ENCODE measurements around the gene NR5A2.

The NR5A2 gene

DNA sequence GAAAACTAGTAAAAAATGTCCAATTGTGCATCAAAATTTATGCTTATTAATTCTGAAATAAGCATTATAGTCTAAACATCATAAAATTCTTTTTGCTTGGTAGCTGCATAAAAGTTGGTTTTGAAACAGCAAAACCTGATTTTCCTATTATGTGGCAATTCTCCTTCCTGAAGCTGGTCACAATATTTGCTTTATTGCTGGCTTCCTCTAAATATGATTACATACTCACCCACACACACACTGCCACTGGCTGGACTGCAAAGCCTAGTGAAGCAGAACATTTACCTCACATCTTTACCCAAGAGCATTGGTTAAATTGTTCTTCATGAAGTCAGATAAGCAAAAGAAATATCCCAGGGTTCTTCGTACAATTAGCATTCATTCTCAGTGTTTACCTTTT is 103.0 kb downstream of the NR5A2 start (continued):
- TF ChIP-seq, protein P1, sequence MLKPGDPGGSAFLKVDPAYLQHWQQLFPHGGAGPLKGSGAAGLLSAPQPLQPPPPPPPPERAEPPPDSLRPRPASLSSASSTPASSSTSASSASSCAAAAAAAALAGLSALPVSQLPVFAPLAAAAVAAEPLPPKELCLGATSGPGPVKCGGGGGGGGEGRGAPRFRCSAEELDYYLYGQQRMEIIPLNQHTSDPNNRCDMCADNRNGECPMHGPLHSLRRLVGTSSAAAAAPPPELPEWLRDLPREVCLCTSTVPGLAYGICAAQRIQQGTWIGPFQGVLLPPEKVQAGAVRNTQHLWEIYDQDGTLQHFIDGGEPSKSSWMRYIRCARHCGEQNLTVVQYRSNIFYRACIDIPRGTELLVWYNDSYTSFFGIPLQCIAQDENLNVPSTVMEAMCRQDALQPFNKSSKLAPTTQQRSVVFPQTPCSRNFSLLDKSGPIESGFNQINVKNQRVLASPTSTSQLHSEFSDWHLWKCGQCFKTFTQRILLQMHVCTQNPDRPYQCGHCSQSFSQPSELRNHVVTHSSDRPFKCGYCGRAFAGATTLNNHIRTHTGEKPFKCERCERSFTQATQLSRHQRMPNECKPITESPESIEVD (tag by site-specific recombination; IDR thresholded peaks at IDR 0.05): peak; percentile 31; the same call in 1 of the 2 replicates
- no peak for TF ChIP-seq SCRT2 (tag by site-specific recombination; IDR thresholded peaks at IDR 0.05)

DNA sequence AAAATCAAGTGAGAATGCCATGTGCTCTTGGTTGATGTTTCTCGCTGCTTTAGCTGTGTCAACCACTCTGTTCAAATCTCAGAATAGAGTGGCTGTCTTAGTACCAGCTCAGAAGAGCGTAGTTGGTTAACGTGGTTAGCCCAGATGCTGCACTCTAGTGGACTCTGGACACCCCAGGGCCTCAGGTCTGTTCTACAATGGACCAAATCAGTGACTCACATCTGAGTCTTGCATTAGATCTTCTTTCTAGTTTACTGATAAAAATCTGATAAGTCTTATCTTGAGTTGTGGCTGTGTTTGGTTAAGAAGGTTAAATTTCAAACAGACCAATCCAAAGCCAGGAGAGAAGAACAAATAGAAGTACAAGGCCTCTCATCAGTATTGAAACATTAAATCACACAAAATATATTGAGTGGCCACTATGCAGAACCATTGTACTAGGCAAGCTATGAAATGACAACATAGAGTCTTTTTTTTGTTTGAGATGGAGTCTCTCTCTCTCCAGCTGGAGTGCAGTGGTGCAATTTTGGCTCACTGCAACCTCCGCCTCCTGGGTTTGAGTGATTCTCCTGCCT is 104.1 kb downstream of the NR5A2 start:
- POLR2A ChIA-PET: no interaction called here
- TF ChIP-seq BCL11A (tag by site-specific recombination; IDR thresholded peaks at IDR 0.05; ENCODE audit: low read depth) (no peak), ZNF843 (tag by site-specific recombination; IDR thresholded peaks at IDR 0.05) (no peak), ZBTB48 (tag by site-specific recombination; IDR thresholded peaks at IDR 0.05) (no peak), HOXC10 (CRISPR knock-in tag; IDR thresholded peaks at IDR 0.05) (no peak), ZNF223 (tag by site-specific recombination; IDR thresholded peaks at IDR 0.05) (no peak), GLIS2 (tag by site-specific recombination; IDR thresholded peaks at IDR 0.05) (no peak), ZNF585B (tag by site-specific recombination; IDR thresholded peaks at IDR 0.05) (no peak), ZNF324 (tag by site-specific recombination; IDR thresholded peaks at IDR 0.05) (no peak), ZBTB1 (tag by site-specific recombination; IDR thresholded peaks at IDR 0.05) (no peak), OVOL3 (tag by site-specific recombination; IDR thresholded peaks at IDR 0.05) (no peak), ZNF658 (tag by site-specific recombination; IDR thresholded peaks at IDR 0.05) (no peak), TRIM28 (IDR thresholded peaks at IDR 0.05; ENCODE audit: borderline replicate concordance, low read length) (no peak), SP7 (tag by site-specific recombination; IDR thresholded peaks at IDR 0.05) (no peak), MYNN (tag by site-specific recombination; IDR thresholded peaks at IDR 0.05; ENCODE audit: borderline replicate concordance) (no peak), ZNF701 (tag by site-specific recombination; IDR thresholded peaks at IDR 0.05) (no peak)
- TF ChIP-seq, protein P2, sequence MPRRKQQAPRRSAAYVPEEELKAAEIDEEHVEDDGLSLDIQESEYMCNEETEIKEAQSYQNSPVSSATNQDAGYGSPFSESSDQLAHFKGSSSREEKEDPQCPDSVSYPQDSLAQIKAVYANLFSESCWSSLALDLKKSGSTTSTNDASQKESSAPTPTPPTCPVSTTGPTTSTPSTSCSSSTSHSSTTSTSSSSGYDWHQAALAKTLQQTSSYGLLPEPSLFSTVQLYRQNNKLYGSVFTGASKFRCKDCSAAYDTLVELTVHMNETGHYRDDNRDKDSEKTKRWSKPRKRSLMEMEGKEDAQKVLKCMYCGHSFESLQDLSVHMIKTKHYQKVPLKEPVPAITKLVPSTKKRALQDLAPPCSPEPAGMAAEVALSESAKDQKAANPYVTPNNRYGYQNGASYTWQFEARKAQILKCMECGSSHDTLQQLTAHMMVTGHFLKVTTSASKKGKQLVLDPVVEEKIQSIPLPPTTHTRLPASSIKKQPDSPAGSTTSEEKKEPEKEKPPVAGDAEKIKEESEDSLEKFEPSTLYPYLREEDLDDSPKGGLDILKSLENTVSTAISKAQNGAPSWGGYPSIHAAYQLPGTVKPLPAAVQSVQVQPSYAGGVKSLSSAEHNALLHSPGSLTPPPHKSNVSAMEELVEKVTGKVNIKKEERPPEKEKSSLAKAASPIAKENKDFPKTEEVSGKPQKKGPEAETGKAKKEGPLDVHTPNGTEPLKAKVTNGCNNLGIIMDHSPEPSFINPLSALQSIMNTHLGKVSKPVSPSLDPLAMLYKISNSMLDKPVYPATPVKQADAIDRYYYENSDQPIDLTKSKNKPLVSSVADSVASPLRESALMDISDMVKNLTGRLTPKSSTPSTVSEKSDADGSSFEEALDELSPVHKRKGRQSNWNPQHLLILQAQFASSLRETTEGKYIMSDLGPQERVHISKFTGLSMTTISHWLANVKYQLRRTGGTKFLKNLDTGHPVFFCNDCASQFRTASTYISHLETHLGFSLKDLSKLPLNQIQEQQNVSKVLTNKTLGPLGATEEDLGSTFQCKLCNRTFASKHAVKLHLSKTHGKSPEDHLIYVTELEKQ (tag by site-specific recombination; IDR thresholded peaks at IDR 0.05; ENCODE audit: borderline replicate concordance): no peak
- Histone ChIP-seq H3K4me3 (ENCODE audit: low read depth, low read length) (no peak overlapping the region), H3K9me3 (ENCODE audit: control insufficient read depth, insufficient read depth, low read depth, low read length) (no peaks in the 10 kb centered on the region), H3K27ac (ENCODE audit: extremely low read depth, low read depth, low read length) (no peak overlapping the region), H3K4me1 (ENCODE audit: control insufficient read depth, insufficient read depth, low read length) (no peaks in the 10 kb centered on the region; the same call in 1 of the 2 replicates), H3K36me3 (ENCODE audit: control insufficient read depth in 2 of 2, insufficient read depth in 1 of 2, low read length in 2 of 2) (no peaks in the 10 kb centered on the region)
- CTCF ChIA-PET: no interaction called here

DNA sequence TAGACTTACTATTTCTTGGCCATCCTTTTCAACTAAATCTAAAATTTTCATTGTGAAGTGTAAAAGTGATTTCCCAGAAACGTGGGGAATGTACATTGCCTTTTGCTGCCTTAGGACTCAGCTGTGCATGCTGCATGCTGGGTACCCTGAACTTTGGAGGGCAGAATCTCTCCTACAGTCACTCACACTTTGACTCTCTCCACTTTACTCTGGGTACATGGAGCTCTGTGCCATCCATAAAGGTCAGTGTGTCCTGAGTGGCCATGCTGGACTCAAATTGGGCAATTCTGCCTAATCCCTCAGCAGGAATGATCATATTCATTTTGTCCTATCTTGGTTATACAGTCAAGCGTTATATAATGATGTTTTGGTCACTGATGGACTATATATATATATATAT is 105.6 kb downstream of the NR5A2 start:
- H3K4me3 ChIP-seq (ENCODE audit: low read depth, low read length): no peak overlapping the region
- POLR2A ChIA-PET: no interaction called here
- no peaks in the 10 kb centered on the region for H3K9me3 ChIP-seq (ENCODE audit: control insufficient read depth, insufficient read depth, low read depth, low read length)
- H3K27ac ChIP-seq (ENCODE audit: extremely low read depth, low read depth, low read length): no peak overlapping the region
- H3K36me3 ChIP-seq (ENCODE audit: control insufficient read depth in 2 of 2, insufficient read depth in 1 of 2, low read length in 2 of 2): no peaks in the 10 kb centered on the region
- TF ChIP-seq ZNF76 (tag by site-specific recombination; IDR thresholded peaks at IDR 0.05; ENCODE audit: borderline replicate concordance, low read depth) (no peak), ZNF521 (tag by site-specific recombination; IDR thresholded peaks at IDR 0.05) (no peak), SCRT2 (tag by site-specific recombination; IDR thresholded peaks at IDR 0.05) (no peak), ZNF274 (IDR thresholded peaks at IDR 0.05; ENCODE audit: low read length) (no peak), ZNF274 (tag by site-specific recombination; IDR thresholded peaks at IDR 0.05; ENCODE audit: borderline replicate concordance) (no peak), ZNF701 (tag by site-specific recombination; IDR thresholded peaks at IDR 0.05) (no peak)
- TF ChIP-seq, protein P3, sequence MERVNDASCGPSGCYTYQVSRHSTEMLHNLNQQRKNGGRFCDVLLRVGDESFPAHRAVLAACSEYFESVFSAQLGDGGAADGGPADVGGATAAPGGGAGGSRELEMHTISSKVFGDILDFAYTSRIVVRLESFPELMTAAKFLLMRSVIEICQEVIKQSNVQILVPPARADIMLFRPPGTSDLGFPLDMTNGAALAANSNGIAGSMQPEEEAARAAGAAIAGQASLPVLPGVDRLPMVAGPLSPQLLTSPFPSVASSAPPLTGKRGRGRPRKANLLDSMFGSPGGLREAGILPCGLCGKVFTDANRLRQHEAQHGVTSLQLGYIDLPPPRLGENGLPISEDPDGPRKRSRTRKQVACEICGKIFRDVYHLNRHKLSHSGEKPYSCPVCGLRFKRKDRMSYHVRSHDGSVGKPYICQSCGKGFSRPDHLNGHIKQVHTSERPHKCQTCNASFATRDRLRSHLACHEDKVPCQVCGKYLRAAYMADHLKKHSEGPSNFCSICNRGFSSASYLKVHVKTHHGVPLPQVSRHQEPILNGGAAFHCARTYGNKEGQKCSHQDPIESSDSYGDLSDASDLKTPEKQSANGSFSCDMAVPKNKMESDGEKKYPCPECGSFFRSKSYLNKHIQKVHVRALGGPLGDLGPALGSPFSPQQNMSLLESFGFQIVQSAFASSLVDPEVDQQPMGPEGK (tag by site-specific recombination; IDR thresholded peaks at IDR 0.05): no peak
- TF ChIP-seq, protein P4, sequence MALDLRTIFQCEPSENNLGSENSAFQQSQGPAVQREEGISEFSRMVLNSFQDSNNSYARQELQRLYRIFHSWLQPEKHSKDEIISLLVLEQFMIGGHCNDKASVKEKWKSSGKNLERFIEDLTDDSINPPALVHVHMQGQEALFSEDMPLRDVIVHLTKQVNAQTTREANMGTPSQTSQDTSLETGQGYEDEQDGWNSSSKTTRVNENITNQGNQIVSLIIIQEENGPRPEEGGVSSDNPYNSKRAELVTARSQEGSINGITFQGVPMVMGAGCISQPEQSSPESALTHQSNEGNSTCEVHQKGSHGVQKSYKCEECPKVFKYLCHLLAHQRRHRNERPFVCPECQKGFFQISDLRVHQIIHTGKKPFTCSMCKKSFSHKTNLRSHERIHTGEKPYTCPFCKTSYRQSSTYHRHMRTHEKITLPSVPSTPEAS (tag by site-specific recombination; IDR thresholded peaks at IDR 0.05): no peak
- CTCF ChIA-PET: interaction anchor here (0.7 kb wide), 1 partner anchor 15 kb away, joined by 4 read pairs; no protein-coding TSS in a partner anchor
- H3K4me1 ChIP-seq (ENCODE audit: control insufficient read depth, insufficient read depth, low read length): no peaks in the 10 kb centered on the region; the same call in 1 of the 2 replicates

All from HEK293 (cell line).